Right cardiac atrium (tissue), 5 donors: ENCODE data around the gene CCDC85C. TPM values are rescaled to one million over a fixed set of nuclear protein-coding genes. Genes with fewer than 3 reads are reported as not detected.

Source experiments
- ATAC-seq, 2 donors: fragments of 200-7000 bp; cut with Tn5 transposase; one replicate each; pipeline versions ENCODE4 v1.8.0 to v1.9.1; 2020; ENCODE audit warnings: moderate library complexity in 2 of 2, mild to moderate bottlenecking in 1 of 2
- DNase-seq, 3 donors: peaks; one replicate each; pipeline ENCODE4 v3.0.0-alpha.2; 2020
- H3K27ac ChIP-seq: one replicate; pipeline ENCODE4 v1.5.1; 2013; ENCODE audit warnings: mild to moderate bottlenecking, low read length, control low read depth, moderate library complexity
- H3K27me3 ChIP-seq: one replicate; pipeline ENCODE4 v1.6.1; 2013; ENCODE audit not compliant: control insufficient read depth, insufficient read depth
- H3K4me1 ChIP-seq: one replicate; pipeline ENCODE4 v1.6.1; 2013; ENCODE audit warnings: low read length; ENCODE audit not compliant: control insufficient read depth, insufficient read depth
- H3K4me3 ChIP-seq: one replicate; pipeline ENCODE4 v1.5.1; 2013; ENCODE audit warnings: low read length, control low read depth
- H3K9me3 ChIP-seq: one replicate; pipeline ENCODE4 v1.6.1; 2013; ENCODE audit warnings: low read length; ENCODE audit not compliant: control insufficient read depth
- WGBS: extraction: QIAGEN DNeasy Blood & Tissue Kit; methylation state at CpG from one replicate; pipeline ENCODE4 v1.1.7; 2013; 5-methylcytosine and 5-hydroxymethylcytosine counted together
- intact Hi-C, 4 donors: fragments of 100-400 bp; cut with DNase I; formaldehyde crosslinking; loops; one replicate each; pipeline versions ENCODE4 v1.11.0 to v1.14.0; 2022 to 2023
- polyA plus RNA-seq: library from polyadenylated mRNA; stranded (reverse); fragments of 200-250 nt; gene quantifications from one replicate; pipeline ENCODE4 v1.2.3, GENCODE V29; 2013
- total RNA-seq, 4 donors: library from RNA; stranded (reverse); fragmentation: NEBNext Ultra II Directional; extraction: Animal tissue kit (Norgen Biotek cat#: 25700); gene quantifications; one replicate each; pipeline ENCODE4 v1.2.1, GENCODE V29; 2021
- donor health status: healthy with polysubstance abuse.
- donor health status: DM: no; HTN: yes; CAD: no.
- donor health status: DM: no; HTN: no; CAD: no.
- donor health status: DM: no; HTN: yes; CAD: no; lungs with severe emphysema.
- donor health status: DM: yes; HTN: yes; CAD: no.

Gene CCDC85C
- total and polyA plus RNA-seq, 5 donors = 21.0 to 31.5 (median 22.6) TPM

GRCh38 chr14:99543370-99543769 is 60.6 kb downstream of the CCDC85C start:
- WGBS = 95% methylated on average over 4 of the region's 4 CpGs
- intact Hi-C loops = no loop called here
- H3K27ac ChIP-seq = no peak overlapping the region

DNA sequence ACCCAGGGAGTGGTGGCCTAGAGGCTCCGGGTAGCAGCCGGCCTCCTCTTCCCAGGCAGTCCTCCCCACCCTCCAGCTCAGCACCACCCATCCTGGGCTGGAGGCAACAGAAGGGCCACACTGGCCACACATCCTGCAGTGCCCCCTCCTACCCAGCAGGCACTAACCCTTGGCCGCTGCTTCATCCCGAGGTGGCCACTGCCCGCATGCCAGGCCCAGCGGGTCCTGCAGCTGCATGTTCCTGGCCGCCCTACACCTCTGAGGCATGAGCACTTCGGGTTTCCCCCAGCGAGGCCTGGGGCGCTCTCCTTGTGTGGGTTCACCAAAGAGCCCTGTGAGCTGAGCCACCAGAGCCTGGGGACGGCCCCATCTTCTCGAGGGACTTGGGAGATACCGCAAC is 61.4 kb downstream of the CCDC85C start:
- Histone ChIP-seq H3K4me3 (no peak overlapping the region), H3K9me3 (no peaks in the 10 kb centered on the region), H3K27ac (no peak overlapping the region), H3K27me3 (no peaks in the 10 kb centered on the region), H3K4me1 (peaks cover 6% of the 10 kb centered on the region)
- intact Hi-C loops = no loop called here
- 86% methylated on average over 13 of the region's 13 CpGs for WGBS
- DNase-seq (peak in 1 of 3 donors; percentile 41), ATAC-seq (peak in 1 of 2 donors; percentile 3)

More at GRCh38 chr14:99543370-99543769, 60.6 kb downstream of the CCDC85C start:
- no peak for DNase-seq
- no peaks in the 10 kb centered on the region for H3K27me3 ChIP-seq
- peaks cover 2% of the 10 kb centered on the region for H3K4me1 ChIP-seq
- ATAC-seq = no peak
- H3K4me3 ChIP-seq = no peak overlapping the region
- no peaks in the 10 kb centered on the region for H3K9me3 ChIP-seq

DNA sequence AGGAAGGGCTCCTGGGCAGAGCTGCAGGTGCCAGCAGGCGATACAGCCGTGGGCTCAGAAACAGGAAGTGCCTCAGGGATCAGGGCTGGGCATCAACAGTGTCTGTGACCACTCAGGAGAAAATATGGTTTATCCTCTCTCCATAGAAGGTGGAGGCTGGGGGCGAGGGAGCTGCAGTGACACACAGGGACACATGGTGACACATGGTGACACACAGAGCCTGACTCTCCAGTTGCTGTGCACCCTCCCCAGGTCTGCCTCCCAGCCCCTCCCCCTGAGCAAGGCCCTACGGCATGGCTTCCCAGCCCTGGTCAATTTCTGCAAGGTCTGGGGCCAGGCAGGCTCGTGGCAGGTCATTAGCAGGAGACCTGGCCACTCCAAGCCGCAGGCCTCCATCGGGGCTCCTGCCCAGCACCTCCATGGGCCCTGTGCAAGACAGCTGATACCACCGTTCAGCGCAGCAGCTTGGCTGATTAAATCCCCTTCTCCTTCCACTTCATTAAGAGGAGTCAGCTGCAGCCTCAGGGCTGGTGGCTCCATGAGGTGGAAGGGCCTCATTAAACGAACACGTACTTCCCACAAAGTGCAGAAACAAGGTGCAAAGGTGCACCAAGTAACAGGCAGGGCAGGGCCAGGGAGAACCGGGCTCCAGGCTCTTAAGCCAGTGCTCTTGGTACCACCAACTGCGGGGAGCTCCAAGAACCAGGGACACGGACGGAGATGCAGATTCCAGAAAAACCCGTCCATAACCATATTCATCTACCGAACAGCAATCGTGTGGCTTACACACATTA is 62.1 kb downstream of the CCDC85C start:
- H3K4me3 ChIP-seq = no peak overlapping the region
- no peaks in the 10 kb centered on the region for H3K27me3 ChIP-seq
- H3K4me1 ChIP-seq = peaks cover 6% of the 10 kb centered on the region
- no peak overlapping the region for H3K27ac ChIP-seq
- ATAC-seq (no peak), DNase-seq (peak in 1 of 3 donors; percentile 36)
- intact Hi-C loops = no loop called here
- H3K9me3 ChIP-seq = no peaks in the 10 kb centered on the region
- WGBS = 85% methylated on average over 18 of the region's 18 CpGs

- intact Hi-C loops = no loop called here
- 82% methylated on average over 10 of the region's 10 CpGs for WGBS
- Histone ChIP-seq H3K27me3 (no peaks in the 10 kb centered on the region), H3K4me3 (no peak overlapping the region), H3K9me3 (no peaks in the 10 kb centered on the region), H3K27ac (no peak overlapping the region), H3K4me1 (peaks cover 4% of the 10 kb centered on the region)
- no peak for ATAC-seq
- peak in 1 of 3 donors; percentile 36 for DNase-seq
Measured at GRCh38 chr14:99541211-99541610, 62.8 kb downstream of the CCDC85C start.

DNA sequence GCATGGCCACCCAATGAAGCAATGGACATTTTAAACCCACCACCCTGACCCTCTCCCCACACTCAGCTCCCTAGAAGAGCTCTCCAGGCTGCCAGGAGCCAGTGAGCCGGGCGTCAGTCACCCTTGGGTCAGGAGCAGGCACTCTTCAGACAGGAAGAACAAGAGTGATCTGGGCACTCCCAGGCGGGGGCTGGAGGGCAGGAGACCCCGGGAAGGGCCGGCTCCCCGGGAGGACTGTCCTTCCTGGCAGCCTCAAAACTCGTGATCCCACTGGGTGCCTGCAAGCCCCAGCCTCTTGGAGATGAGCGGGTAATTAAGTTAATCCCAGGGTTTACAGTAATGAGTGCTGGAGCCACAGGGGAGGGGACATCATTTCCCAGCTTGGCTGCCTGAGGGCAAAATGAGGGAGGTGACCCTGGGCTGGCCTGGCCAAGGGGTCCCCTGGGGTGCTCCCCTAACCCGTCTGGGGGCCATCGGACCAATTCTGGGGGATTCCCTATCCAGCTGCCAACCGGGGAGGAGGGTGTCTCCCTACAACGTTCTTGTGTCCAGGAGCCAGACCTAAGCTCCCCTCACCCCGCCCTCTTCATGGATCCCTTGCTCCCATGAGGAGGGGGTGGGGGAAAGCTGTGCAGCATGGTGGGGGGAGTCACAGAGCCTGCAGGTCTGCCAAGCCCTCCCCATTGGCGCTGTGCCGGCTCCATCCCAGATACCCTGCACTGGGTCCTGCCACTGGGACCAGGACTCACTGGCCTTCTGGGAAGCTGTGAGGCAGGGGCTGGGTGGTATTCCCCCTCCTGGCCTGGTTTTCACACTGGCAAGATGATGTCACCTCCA is 63.6 kb downstream of the CCDC85C start:
- H3K27me3 ChIP-seq = no peaks in the 10 kb centered on the region
- H3K4me1 ChIP-seq = peaks cover 4% of the 10 kb centered on the region
- intact Hi-C loops = no loop called here
- no peak overlapping the region for H3K27ac ChIP-seq
- no peak overlapping the region for H3K4me3 ChIP-seq
- peak in 1 of 3 donors; percentile 41 for DNase-seq
- no peak for ATAC-seq
- 61% methylated on average over 15 of the region's 15 CpGs for WGBS
- no peaks in the 10 kb centered on the region for H3K9me3 ChIP-seq

DNA sequence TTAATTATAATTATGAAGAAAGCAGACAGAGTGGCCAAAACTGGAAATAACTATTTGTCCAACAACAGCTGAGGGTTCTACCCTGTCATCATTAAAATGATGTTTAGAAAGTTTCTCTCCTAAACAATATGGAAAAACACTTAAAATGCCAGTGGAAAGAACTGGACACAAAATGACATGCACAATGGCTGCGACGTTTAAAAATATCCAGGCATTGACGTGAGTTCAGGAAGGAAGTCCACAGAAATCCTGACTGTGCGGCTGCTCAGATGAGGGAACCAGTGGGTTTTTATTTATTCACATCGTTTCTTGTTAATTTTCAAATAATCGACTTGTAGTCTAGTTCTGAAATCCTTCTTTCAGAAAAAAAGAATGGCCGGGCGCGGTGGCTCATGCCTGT is 64.5 kb downstream of the CCDC85C start:
- H3K27ac ChIP-seq = no peak overlapping the region
- ATAC-seq = no peak
- WGBS = 46% methylated on average over 9 of the region's 9 CpGs
- no peak for DNase-seq
- intact Hi-C loops = no loop called here
- H3K27me3 ChIP-seq = no peaks in the 10 kb centered on the region
- H3K9me3 ChIP-seq = no peaks in the 10 kb centered on the region
- H3K4me1 ChIP-seq = peaks cover 4% of the 10 kb centered on the region
- H3K4me3 ChIP-seq = no peak overlapping the region

DNA sequence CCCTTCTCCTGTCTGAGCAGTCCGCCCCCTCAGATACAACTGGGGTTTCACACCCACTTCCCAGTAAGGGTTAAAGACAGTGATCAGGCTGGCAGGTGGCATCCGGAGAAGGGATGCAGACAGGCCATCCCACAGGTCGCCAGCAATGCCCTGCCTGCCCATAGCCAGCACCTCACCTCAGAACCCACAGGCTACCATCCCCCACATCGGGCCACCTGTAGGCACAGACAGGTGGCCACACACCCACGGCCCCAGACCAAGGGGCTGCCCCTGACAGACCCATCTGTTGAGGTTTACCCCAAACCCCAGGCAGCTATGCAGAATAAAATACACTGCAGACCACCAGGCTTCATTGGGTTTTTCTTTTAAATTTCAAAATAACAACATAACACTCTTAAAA is 65.3 kb downstream of the CCDC85C start:
- Histone ChIP-seq H3K4me1 (peaks cover 4% of the 10 kb centered on the region), H3K27ac (no peak overlapping the region), H3K4me3 (no peak overlapping the region), H3K27me3 (no peaks in the 10 kb centered on the region), H3K9me3 (no peaks in the 10 kb centered on the region)
- 68% methylated on average over 5 of the region's 5 CpGs for WGBS
- DNase-seq = peak in 1 of 3 donors; percentile 41
- intact Hi-C loops = no loop called here
- ATAC-seq = no peak

DNA sequence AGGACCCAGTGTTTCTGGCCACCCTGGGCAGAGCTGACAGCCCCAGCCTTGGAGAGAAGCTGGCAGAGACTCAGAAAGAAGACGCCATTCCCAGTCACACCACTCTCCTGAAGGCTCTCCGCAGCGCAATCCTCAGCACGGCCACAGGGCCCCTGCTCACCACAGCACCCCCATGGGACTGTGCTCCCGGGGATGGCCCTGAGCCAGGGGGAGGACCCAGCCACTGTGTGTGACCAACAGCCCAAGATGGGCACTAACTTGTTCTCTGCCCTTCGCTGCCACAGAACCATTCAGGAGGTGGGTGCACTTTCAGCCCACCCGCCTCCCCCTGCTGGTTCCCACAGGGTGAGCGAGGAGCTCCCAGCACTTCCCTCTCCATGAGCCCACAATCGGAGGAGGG is 65.7 kb downstream of the CCDC85C start:
- Histone ChIP-seq H3K9me3 (no peaks in the 10 kb centered on the region), H3K4me1 (peaks cover 4% of the 10 kb centered on the region), H3K27ac (no peak overlapping the region), H3K4me3 (no peak overlapping the region), H3K27me3 (no peaks in the 10 kb centered on the region)
- intact Hi-C loops = no loop called here
- WGBS = 44% methylated on average over 9 of the region's 9 CpGs
- DNase-seq = peak in 1 of 3 donors; percentile 63
- ATAC-seq = peak in 1 of 2 donors; percentile 20

DNA sequence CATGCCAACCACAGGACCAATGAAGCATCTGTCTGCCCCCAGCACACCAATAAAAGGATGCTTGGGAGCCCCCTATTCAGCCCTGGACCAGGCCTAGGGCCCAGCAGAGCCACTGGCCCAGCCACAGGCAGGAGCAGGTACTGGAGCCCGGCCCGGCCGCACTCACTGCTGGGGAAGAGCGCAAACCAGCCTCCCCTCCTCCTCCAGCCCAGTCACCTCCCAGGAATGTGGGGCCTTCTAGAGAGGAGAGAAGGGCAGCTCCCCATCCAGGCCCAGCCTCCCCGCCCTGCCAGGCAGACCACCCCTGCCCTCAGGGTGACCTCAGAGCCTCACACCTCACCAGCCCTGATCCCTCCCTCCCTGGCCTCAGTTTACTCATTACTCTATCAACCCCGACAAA is 66.6 kb downstream of the CCDC85C start:
- H3K27me3 ChIP-seq = no peaks in the 10 kb centered on the region
- H3K4me1 ChIP-seq = peaks cover 4% of the 10 kb centered on the region
- H3K9me3 ChIP-seq = no peaks in the 10 kb centered on the region
- no peak overlapping the region for H3K27ac ChIP-seq
- no peak overlapping the region for H3K4me3 ChIP-seq
- WGBS = 75% methylated on average over 6 of the region's 6 CpGs
- DNase-seq (peak in 1 of 3 donors; percentile 53), ATAC-seq (peak; percentile 29 to 55)
- intact Hi-C loops = no loop called here

GRCh38 chr14:99535908-99536778 is 67.9 kb downstream of the CCDC85C start:
- WGBS = 95% methylated on average over 24 of the region's 24 CpGs
- Histone ChIP-seq H3K4me3 (no peak overlapping the region), H3K27me3 (no peaks in the 10 kb centered on the region), H3K27ac (no peak overlapping the region), H3K9me3 (no peaks in the 10 kb centered on the region), H3K4me1 (peaks cover 4% of the 10 kb centered on the region)
- DNase-seq (peak in 1 of 3 donors; percentile 61), ATAC-seq (no peak)
- intact Hi-C loops = no loop called here
